Stimulated activated CD8-positive, alpha-beta memory T cell treated with anti-CD3 and anti-CD28 coated beads, Interleukin-15, amount 100 ng/mL, for 4 hours (primary cell): ENCODE results near the gene DYNC2H1.
"Not testable (repeated sequence)": the region's sequence is repeated elsewhere in the genome, so short reads cannot be mapped to it uniquely, and the experiment has no call there.

Experiments
- DNase-seq, 2 donors: peaks; one replicate each; pipeline ENCODE4 v3.0.0-alpha.2; 2020; ENCODE audit warnings: low read depth in 2 of 2

Gene DYNC2H1

GRCh38 chr11:103114836-103115235 is 5.6 kb downstream of the DYNC2H1 start:
- no peak for DNase-seq

GRCh38 chr11:103125462-103125861 is 16.2 kb downstream of the DYNC2H1 start:
- no peak for DNase-seq

GRCh38 chr11:103141986-103142385 is 32.8 kb downstream of the DYNC2H1 start:
- DNase-seq, result not testable (repeated sequence)

- DNase-seq, result no peak
These were observed 38.4 kb downstream of the DYNC2H1 start for GRCh38 chr11:103147627-103148026.

DNA sequence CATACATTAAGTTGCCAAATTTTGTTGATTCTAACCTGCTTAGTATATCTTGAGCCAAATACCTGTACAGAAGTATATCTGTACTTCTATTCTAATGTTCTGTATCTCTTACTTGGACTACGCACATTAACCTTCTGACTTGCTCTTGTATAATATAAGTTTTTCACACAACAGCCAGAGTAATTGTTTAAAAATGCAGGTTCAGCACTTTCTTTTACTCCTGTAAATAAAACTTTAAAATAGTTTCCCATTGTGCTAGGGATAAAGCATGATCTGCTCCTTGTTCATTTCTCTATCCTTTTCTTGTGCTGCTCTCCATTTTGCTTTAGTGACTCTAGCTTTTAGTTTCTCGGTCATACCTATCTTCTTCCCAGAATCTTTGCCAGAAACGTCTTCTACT is 48.3 kb downstream of the DYNC2H1 start:
- DNase-seq, result no peak

DNA sequence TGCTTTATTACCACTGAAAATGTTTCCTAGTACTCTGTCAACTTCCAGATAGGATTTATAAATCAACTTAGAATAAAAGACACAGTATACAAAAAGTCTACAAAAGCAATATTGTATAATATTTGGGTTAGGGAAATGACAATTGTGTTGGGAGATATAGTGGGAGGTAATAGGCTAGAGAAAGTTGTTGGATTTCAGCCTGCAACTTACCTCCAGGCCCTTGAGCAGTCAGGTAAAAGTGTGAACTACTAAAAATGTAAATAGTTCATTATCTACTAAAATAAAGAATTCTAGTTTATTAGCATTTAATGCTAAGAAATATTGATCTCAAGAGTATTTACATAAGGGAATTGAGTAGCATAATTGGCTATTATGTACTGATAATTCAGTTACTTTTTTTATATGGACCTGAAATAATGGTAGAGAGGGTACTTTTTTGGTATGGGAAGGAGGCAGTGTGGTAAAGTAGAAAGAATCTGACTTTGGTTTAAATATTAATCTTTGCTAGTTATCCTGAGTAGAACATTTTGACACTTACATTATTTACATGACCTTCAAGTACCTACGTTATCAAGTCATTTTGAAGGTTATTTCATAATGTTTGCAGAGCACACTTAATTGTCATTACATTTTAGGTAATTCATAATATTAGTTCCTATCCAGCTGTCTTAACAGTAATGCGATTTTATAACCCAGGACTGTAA is 55.0 kb downstream of the DYNC2H1 start:
- DNase-seq, result no peak

DNA sequence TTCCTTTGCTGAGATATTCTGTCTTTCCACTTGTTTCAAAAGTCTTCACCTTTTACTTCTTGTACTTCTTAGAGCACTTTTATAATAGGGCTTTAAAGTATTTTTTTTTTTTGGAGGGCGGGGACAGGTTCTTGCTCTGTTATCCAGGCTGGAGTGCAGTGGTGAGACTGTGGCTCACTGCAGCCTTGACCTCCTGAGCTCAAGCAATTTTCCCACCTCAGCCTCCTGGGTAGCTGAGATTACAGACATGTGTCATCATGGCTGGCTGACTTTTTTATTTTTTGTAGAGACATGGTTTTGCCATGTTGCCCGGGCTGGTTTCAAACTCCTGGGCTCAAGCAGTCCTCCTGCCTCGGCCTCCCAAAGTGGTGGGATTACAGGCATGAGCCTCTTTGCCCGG is 57.9 kb downstream of the DYNC2H1 start:
- no peak for DNase-seq

GRCh38 chr11:103170865-103171264 is 61.6 kb downstream of the DYNC2H1 start:
- no peak for DNase-seq

DNA sequence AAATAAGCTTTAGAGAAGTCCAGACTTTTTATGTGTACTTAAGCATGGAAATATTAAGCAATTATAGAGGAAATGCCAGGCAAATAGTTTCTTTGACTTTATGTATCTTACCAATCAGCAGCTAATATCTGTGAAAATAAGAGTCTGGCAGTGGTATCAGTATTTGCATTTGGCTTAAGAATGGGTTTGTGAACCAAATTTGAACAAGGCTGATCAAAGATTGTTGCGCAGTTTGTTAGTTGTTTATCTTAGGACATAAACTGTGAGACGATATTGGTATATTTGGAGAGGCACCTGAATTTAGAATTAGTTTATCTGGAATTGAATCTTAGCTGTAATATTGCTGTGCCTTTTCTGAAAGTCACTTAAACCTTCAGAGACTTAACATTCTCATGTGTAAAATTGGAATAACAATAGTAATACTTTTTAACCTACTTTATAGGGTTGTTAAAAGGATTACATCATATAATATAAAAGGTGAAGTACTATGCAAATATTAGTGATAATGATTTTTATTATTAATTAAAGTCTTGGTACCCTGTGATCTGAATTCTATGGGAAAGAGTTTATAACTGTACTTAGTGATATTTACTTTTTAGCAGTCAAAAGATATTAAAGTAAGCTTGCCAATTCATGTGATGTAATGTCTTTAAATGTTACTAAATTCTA is 66.4 kb downstream of the DYNC2H1 start:
- DNase-seq, result no peak

GRCh38 chr11:103183981-103184611 is 74.9 kb downstream of the DYNC2H1 start:
- no peak for DNase-seq

GRCh38 chr11:103202048-103202651 is 92.9 kb downstream of the DYNC2H1 start:
- no peak for DNase-seq

- DNase-seq, result no peak
These were observed 101.3 kb downstream of the DYNC2H1 start for GRCh38 chr11:103210543-103210942.

GRCh38 chr11:103215812-103216211 is 106.6 kb downstream of the DYNC2H1 start:
- no peak for DNase-seq

GRCh38 chr11:103220133-103220532 is 110.9 kb downstream of the DYNC2H1 start:
- no peak for DNase-seq

- DNase-seq, result no peak
These were observed 113.6 kb downstream of the DYNC2H1 start for GRCh38 chr11:103222806-103223205.

DNA sequence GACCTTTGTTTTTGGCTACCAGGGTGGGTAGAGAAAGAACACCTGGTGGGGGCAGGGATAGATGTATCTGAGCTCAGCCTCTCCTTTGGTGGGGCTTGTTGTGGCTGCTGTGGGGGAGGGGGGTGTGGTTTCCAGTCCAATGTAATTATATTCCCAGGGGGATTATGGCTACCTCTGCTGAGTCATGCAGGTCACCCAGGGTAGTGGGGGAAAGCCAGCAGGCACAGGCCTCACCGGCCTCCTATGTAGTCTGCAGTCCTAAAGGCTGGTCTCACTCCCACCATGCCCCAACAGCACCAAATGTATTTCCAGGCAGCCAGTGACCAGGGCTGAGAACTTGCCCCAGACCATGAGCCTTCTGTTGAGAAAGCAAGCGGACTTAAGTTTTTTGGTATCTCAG is 119.6 kb downstream of the DYNC2H1 start:
- no peak for DNase-seq

DNA sequence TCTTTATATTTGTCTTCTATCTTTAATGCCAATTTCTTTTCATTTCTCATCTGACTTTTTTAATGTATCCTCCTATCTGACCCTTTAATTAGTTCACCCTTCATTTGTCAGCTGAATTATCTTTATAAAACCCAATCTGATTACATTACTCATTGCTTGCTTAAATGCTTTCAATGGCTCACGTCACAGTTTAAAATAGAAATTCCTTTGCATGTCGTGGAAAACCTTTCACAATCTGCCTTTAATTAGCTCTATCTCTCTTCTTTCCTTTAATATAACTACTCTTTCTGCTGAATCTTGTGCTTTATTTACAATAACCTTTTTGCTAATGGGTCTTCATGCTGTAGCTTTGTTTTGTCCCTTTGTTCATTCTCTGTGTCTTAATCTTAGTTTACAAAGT is 125.7 kb downstream of the DYNC2H1 start:
- no peak for DNase-seq

GRCh38 chr11:103241574-103241973 is 132.3 kb downstream of the DYNC2H1 start:
- DNase-seq, result no peak

DNA sequence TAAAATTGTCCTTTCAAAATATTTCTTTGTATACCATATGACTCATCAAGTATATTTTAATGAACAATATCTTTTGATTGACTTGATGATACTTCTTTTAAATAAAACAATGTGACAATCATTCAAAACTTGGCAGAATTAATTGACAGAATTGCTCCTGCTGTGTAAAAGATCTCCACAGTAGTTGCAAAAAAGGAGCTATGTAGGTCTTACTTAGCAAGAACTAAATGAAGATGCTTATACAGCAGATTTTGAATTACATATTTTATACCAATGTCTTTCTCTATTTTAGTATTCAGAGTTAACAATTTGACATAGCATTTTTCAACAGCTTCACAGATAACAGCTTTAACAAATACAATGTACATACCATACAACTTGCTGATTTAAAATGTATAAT is 144.9 kb downstream of the DYNC2H1 start:
- DNase-seq, result no peak

- DNase-seq, result no peak
These were observed 148.1 kb downstream of the DYNC2H1 start for GRCh38 chr11:103257360-103257759.

- DNase-seq, result no peak
These were observed 157.1 kb downstream of the DYNC2H1 start for GRCh38 chr11:103266167-103266831.

DNA sequence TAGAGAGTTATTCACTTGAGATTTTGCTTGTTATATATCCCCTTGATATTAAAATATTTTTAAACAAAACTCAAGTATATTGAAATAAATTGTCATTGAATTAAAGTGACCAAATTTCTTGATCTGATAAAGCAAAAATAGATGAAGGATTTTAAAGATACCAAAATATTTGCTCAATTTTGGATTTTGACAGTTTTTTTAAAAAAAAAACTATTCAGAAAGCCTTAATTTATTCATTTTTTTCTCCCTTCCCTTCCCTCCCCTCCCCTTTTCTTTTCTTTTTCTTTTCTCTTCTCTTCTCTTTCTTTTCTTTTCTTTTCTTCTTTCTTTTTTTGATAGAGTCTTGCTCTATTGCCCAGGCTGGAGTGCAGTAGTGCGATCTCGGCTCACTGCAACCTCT is 163.7 kb downstream of the DYNC2H1 start:
- DNase-seq, result no peak
